EL (cell line): ENCODE data around the gene GPR135.
A peak's percentile ranks its signal among the peaks of the same experiment; 100 is the strongest.
"Not testable (repeated sequence)": the region's sequence is repeated elsewhere in the genome, so short reads cannot be mapped to it uniquely, and the experiment has no call there.

ENCODE experiments used
- DNase-seq: peaks from one replicate; pipeline ENCODE4 v3.0.0-alpha.2; 2016

The GPR135 gene

DNA sequence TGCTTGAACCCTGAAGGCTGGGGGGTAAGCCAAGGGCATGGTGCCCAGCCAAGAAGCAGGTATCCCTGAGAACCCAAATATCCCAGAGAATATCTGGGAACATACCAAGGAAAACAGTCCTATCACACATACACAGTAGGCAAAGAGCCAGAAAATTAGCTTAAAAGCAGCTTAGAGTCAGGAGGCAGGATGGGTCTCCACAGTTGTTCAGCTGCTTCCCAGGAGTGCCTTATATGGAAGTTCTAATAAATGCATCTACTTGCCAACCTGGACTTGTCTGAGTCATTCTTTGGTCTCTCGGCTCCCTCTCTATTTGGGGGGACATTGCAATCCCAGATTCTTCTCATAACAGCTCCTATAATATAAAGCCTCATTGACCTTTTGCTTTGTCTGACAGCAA is 9.0 kb upstream of the GPR135 start:
- peak; percentile 56 for DNase-seq

DNA sequence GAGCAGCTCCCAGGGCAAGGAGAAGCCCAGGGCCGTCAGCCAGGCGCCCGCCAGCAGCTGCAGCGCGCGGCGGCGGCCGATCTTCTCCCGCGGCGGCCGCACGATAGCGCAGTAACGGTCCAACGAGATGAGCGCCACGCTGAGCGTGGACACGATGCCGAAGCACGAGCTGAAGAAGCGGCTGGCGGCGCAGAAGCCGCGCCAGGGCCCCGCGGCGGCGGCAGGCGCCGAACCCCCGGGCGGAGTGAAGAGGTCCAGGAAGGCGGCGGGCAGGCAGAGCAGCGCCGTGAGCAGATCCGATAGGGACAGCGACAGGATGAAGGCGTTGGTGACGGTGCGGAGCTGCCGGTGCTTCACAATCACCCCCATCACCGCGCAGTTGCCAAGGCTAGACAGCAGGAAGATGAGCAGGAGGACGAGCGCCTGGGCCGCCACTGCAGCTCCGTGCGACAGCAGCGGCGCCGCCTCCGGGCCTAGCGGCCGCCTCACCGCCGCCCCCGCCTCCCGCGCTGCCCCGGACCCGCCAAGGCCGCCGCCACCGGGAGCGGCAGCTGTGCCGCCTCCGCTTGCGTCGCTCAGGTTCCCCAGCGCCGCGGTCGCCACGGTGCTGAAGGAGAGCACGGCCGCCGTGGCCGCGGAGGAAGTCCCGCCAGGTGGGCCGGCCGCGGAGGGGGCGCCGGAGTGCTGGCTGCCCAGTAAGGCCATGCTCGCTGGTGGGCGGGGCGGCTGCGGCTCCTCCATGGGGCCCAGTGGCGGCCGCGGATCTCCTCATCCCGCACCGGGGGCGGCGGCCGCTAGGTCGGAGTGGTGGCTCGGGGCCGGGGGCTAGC is 479 bp downstream of the GPR135 start:
- DNase-seq, result peak; percentile 58

DNA sequence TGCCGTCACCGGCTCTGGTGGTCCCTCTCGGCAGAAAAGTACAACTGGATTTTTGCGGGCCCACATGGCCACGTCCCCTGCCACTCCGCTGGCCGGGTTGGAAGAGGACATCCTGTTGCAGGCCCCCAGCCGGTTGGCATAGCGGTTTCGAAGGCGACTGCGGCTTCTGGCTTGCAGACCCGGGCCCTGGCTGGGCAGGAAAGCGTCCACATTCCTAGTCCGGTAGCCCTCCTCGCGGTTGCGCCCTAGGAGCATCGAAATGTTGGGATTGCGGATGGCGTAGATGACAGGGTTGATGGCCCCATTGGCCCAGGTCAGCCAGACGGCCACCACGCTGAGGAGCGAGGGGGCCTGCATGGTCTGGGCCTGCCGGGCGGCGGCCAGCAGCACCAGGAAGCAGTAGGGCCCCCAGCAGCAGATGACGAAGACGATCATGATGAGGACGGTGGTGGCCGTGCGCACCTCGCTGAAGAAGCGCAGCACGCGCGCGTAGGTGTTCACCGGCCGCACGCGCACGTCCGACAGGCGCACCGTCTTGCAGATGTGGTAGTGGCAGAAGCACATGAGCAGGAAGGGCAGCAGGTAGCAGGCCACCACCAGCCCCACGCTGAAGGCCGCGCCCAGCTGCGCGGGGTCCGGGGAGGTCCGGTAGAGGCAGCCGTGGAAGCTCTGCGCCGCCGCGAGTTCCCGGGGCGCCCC is 1.2 kb downstream of the GPR135 start:
- DNase-seq, result no peak

DNA sequence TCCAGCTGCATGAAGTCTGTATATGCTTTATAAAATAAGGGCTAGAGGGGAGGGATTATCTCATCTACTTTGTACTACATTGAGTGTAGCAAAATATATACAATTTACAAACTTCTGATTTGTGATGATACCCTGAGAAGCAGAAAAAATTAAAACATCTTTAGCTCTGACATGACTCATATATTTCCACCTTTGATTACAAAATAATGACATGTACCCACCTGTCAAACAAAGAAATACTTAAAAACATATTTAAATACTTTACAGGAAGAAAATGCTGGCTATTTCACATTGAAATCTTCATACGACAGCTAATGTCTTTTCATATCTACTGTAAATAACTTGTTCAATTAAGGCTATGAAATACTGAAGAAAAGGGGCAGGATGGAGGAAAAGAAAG is 3.3 kb downstream of the GPR135 start:
- DNase-seq, result no peak

DNA sequence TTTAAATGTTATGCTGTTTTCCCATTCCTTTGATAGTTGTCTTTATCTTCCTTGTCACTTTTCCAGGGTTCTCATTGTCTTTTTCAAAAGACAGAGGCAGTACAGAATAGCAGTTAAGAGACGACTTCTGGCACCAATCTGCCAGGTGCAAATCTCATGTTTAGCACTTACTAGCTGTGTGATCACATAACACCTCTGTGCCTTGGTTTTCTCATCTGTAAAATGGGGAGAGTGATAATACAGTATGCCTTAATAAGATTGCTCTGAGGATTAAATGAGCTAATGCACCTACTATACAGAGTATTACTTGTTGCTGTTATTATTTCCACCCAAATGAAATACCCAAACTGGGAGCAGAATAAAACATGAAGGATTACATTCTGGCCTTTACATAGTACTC is 4.8 kb downstream of the GPR135 start:
- no peak for DNase-seq

DNA sequence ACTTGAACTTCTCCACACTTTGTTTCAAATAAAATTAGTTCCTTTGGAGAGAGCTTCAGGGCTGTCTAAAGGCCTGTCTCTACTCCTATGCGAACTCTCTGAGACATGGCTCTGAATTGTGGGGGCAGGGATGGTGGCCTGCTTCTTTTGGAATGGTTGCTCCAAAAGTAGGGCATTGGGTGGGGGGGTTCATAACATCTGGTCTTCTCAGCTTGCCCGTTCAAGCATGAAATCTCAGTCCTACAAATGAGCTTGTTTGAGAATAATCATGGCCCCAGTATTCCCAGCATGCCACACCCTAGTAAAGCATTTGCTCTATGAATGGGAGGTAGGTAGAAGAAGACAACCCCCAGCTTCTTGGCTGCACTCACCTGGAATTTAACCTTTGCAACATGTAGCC is 6.7 kb downstream of the GPR135 start:
- no peak for DNase-seq

DNA sequence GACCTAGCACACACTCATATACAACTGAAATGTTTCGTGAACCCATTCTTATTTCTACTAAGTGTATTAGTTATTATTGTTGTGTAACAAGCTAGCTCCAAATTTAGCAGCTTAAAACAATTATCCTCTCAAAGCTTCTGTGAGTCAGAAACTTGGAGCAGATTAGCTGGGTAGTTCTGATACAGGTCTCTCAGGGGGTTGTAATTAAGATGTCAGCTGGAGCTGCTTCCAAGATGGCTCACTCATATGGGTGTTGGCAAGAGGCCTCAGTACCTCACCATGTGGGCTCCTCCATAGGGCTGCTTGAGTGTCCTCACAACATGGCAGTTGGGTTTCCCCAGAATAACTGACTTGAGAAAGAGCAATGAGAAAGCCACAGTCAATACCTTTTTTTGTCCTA is 9.8 kb downstream of the GPR135 start:
- DNase-seq, result peak; percentile 32

DNA sequence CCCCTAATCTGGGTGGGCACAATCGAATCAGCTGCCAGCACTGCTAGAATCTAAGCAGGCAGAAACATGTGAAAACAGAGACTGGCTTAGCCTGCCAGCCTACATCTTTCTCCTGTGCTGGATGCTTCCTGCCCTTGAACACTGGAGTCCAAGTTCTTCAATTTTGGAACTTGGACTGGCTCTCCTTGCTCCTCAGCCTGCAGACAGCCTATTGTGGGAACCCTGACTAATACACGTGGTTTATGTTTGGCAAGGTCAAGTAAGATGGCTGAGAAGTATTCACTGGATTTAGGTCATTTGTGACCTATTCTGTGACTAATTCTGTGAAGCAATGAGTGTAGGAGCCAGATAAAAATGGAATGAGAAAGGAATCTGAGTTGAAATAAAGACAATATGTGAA is 11.0 kb downstream of the GPR135 start:
- DNase-seq, result peak; percentile 92

DNA sequence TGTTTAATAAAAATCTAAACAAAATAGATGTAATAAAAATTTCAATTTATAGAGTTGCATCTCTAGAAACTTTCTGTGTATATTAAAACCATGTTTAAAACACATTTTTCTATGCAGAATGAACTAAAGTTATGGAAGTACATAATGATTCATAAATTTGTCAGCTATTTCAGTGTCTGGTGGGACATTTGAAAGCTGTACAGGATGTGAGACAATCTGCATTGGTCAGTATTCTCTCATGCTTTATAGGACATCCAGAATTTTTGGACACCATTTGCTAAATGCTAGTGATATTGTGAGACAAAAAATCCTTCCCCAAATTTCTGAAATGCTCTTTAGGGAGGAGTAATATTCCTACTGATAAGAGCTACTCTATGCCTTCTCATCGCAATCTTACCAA is 13.3 kb downstream of the GPR135 start:
- DNase-seq, result no peak

DNA sequence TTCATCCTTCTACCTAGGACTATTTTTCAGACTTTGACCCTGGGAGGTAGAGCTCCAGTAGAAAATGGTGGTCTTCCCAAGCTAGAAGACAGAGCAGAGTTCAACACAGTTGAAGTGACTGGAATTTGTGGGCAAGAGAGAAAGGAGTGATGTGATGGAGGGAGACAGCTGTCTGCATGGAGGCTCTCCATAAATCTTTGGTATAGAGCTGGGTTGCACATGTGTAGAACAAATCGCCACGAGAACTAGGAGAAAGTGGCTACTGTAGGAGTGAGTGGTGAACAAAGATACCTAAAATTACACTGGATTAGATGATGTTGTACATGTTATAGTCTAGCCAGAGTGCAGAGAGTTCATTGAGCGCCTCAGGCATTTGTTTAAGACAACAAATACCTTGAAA is 14.5 kb downstream of the GPR135 start:
- DNase-seq, result no peak

DNA sequence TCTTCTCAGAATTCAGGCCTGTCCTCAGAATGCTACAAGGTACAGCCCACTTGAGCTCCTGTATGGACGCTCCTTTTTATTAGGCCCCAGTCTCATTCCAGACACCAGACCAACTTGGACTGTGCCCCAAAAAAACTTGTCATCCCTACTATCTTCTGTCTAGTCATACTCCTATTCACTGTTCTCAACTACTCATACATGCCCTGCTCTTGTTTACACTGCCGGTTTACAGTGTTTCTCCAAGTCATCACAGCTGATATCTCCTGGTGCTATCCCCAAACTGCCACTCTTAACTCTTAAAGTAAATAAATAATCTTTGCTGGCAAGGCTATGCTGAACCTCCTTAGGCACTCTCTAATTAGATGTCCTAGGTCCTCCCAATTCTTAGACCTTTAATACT is 16.5 kb downstream of the GPR135 start:
- DNase-seq, result not testable (repeated sequence)

DNA sequence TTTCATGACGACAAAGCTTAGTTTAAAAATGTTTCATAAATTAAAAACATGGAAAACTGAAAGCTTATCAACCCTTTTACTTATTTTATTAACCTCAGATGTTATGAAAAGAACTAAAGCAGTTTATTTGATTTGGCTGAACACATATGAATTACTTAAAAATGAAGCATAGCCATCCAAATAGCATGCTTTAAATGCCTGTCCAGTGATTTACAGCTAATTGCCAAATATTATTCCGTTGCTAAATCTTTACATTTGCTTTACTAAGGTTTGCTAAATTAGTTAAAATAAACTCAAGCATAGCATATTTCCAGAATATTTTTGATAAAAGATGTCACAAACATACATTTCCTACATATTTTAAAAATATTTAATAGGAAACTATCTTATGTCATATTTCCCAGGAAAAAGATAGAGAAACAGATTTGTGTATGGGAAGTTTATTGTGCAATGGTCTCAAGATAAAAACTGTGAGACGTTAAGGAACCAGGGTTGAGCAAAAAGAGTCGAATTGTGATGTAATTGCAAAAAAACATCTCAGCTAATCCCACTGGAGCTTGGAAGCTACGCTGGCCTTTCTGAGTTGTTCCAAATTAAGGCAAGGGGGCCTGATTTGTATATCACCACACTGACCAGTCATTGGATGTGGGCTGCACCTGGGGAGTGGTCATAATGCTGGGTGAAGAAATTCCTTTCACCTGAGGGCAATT is 25.8 kb downstream of the GPR135 start:
- DNase-seq, result peak; percentile 41

DNA sequence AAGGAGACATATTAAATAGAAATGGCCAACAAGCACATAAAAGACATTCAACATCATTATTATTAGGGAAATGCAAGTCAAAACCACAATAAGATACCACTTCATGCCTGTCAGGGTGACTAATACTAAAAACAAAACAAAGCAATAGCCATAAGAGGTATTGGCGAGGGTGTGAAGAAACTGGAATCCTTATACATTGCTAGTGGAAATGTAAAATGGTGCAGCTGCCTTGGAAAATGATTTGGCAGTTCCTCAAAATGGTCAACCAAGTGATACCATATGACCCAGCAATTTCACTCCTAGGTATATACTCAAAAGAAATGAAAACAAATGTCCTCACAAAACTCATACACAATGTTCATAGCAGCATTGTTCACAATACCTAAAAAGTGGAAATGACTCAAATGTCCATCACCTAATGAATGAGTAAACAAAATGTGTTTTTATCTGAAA is 27.0 kb downstream of the GPR135 start:
- peak; percentile 83 for DNase-seq

DNA sequence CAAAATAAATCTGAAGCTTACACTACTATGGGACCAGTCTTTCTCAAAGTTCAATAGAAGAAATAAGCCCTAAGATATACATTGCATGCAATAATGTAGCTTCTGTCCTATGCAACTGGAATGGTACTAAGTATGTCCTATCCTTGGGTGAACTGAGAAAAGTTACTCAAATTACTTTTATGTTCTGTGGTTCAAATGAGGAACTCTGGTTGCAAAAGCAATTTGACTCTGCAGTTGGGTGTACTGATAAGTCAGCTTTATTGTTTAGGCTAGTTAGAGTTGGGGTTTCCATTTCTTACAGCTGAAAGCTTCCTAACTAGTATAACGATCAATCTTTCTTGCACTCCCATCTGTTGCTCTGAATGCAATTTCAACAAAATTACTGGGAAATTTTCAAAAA is 29.2 kb downstream of the GPR135 start:
- no peak for DNase-seq

DNA sequence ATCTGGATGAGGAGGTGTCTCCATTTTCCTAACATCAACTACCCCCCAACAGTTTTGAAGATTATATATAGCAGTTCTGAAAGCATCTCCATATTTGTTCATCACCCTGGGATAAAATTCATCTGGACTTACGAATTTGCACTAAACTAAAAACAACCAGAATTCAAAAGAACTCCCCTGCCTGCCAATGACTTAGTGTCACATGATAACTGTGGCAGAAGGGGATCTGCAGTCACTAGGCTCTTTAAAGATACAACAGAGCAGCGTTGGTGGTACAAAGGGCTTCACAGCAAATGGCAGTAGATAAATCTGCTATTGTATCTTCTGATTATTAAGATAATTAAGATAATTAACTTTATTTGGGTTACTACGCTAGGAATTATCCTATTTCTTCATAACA is 30.1 kb downstream of the GPR135 start:
- no peak for DNase-seq

DNA sequence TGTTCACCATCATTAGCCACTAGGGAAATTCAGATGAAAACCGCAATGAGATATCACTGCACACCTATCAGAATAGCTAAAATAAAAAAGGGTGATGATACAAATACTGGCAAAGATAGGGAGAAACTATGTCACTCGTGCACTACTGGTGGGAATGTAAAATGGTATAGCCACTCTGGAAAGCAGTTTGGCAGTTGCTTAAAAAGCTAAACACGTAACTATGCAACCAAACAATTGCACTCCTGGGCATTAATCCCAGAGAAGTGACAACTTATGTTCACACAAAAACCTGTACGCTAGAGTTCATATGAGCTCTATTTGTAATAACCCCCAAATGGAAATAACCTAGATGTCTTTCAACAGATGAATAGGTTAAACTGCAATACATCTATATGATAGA is 35.4 kb downstream of the GPR135 start:
- DNase-seq, result no peak

DNA sequence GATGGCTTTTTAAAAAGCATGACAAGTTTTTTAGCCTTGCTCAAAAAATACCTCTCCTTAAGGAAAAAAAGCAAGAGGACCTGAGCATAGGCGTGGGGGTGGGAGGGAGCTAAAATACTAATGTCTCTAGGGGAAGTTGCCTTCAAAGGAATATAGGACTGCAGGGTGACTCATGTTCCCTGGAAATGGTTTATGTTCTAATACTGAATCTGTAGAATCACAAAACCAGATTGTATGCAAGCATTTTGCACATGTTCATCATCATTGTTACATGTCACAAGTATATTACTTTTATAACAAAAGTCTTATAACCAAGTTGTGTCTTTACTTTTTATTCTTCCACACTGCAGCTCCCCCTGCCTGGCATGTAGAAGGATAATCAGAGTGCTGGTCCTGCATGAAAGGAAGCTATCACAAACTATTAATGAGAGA is 36.6 kb downstream of the GPR135 start:
- peak; percentile 59 for DNase-seq

DNA sequence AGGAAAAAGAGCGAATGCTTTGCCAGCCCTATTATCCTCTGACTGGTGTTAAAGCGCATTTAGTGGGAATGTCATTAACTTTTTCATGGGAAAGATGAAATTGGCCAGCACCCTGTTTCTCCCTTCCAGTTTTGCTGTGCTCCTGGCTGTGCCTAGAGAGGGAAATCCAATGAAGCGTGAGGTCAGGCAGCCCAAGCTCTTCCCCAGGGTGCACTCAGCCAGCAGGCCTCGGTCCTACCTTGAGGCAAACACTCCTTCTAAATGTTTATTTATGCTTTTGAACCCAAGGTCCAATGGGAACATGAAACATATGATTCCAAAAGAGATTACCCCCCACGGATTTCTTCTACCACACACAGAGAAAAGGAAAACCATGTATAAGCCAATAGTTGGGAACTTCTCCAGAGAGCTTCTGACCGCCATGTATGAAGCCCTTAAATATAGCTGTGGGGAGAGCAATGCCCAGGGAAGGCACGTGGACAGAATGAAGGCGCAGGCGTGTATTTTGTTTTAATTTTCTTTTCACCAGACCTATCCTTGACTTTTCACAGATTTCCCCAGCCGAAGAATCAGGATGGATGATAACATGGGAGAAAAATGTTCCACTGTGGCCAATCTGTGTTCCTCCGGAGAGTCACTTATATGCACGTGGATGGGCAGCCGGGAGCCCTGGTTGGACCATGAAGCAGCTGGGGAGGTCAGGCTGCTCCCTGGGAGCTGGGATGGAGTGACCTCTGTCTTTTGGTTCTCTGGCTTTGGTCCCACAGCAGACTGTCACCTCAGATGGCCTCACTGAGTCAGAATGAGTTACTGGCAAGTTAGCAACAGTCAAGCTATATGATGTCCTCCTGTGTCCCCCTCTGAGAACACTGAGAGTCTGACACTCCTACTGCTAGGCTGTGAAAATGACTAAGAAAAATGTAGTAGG is 37.3 kb downstream of the GPR135 start:
- peak; percentile 56 for DNase-seq

DNA sequence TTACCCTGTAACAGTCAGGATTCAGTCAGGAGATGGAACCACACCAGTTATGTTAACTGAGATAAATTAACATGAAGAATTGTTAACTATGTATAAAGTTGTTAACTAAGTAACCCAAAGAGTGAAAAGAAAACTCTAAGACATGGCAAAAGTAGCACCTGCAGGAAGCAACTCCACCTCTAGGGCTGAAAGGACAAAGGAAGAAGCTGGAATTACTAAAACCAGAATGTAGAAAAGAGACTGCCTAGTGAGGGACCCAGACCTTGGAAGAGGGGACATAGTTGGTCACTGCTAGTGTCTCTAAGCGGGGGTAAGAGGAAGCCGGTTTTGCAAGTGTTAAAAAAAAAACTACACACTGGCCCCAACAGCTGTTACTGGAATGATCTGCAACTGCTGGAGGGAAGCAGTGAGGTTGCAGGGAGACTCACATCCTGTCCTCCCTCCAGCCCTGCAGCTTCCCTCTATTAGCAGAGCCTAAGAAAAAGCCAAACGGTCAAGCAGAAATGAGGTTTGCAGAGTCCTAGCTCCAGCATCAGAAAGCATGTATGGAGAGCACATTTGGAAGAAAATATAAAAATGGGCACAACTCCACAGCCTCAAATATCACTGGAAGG is 39.8 kb downstream of the GPR135 start:
- DNase-seq, result peak; percentile 50

DNA sequence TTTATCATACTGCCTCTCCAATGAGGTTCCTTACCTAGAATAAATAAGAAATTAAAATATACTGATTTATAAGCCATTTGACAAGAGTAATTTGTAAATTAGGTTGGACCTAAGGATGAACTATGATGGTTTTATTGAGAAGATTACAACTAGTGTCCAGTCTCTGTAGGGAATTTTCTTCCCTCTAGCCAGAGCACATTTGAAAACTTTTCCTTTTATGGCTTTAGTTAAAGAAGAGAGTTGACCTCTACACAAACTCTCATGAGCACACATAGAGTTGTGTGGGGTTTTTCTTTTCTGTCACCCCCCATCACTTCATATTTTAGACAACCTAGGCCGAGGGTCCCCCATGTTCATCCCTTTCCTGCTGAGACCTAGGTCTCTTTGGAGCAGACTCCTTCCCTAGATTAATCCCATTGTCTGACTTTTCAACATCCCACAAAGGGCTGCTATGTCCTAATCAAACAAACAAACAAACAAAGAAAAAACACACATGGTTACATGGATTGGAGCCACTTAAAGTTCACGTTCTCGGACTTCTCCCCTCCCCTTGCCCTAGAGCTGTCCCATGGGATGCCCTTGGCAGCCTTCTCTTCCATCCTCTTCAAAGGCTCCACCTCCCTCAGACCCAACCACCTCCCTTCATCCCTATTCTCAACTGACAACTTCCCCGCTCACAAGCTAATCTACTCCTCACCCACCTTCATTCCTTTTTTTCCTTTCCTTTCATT is 40.7 kb downstream of the GPR135 start:
- no peak for DNase-seq
